AG09319 (cell line): ENCODE results near the gene ARHGEF10L.

ENCODE experiments used
- DNase-seq: peaks from one replicate; pipeline ENCODE4 v3.0.0-alpha.2; 2010; ENCODE audit warnings: low read depth; ENCODE audit errors: extremely low read depth
- CTCF ChIP-seq: IDR thresholded peaks from 2 replicates; pipeline ENCODE4 v1.5.1; 2011; ENCODE audit warnings: low read depth, mild to moderate bottlenecking, inconsistent platforms, low read length, moderate library complexity

ARHGEF10L gene

GRCh38 chr1:17533201-17533600 is 6.3 kb upstream of the ARHGEF10L start:
- TF ChIP-seq CTCF, result no peak
- DNase-seq, result no peak

- no peak for DNase-seq
- no peak for TF ChIP-seq CTCF
Observed at GRCh38 chr1:17535300-17535936, 4.1 kb upstream of the ARHGEF10L start.

GRCh38 chr1:17538010-17538409 is 1.5 kb upstream of the ARHGEF10L start:
- no peak for DNase-seq
- no peak for TF ChIP-seq CTCF

GRCh38 chr1:17538428-17539117 is 925 bp upstream of the ARHGEF10L start:
- no peak for DNase-seq
- no peak for TF ChIP-seq CTCF

GRCh38 chr1:17539118-17539476 is 401 bp upstream of the ARHGEF10L start:
- no peak for TF ChIP-seq CTCF

GRCh38 chr1:17540255-17541001 is 930 bp downstream of the ARHGEF10L start:
- TF ChIP-seq CTCF, result no peak; the same call in none of the 2 replicates
- DNase-seq, result no peak

More at GRCh38 chr1:17539118-17539476, 401 bp upstream of the ARHGEF10L start:
- no peak for DNase-seq

- no peak for DNase-seq
- TF ChIP-seq CTCF, result no peak
Observed at GRCh38 chr1:17542645-17543044, 3.1 kb downstream of the ARHGEF10L start.
